HG03064 (cell line): ENCODE results near the gene GLRX3.

ENCODE experiments used
- ATAC-seq: cut with Tn5 transposase; IDR thresholded peaks from one replicate; pipeline ENCODE4 v1.9.1; 2021; ENCODE audit warnings: low read depth; ENCODE audit not compliant: unreplicated experiment

The GLRX3 gene

GRCh38 chr10:130203626-130204025, 67.4 kb downstream of the GLRX3 start:
- no peak for ATAC-seq

GRCh38 chr10:130206216-130206737, 70.1 kb downstream of the GLRX3 start:
- ATAC-seq, result no peak

GRCh38 chr10:130207205-130207604, 71.0 kb downstream of the GLRX3 start:
- ATAC-seq, result no peak

- no peak for ATAC-seq
These were observed 72.6 kb downstream of the GLRX3 start for GRCh38 chr10:130208807-130209206.

- ATAC-seq, result no peak
These were observed 76.6 kb downstream of the GLRX3 start for GRCh38 chr10:130212746-130213145.

GRCh38 chr10:130213286-130214080, 77.3 kb downstream of the GLRX3 start:
- ATAC-seq, result no peak

- no peak for ATAC-seq
These were observed 78.2 kb downstream of the GLRX3 start for GRCh38 chr10:130214431-130214830.

GRCh38 chr10:130215151-130215930, 79.2 kb downstream of the GLRX3 start:
- no peak for ATAC-seq

- ATAC-seq, result no peak
These were observed 79.7 kb downstream of the GLRX3 start for GRCh38 chr10:130215931-130216231.

GRCh38 chr10:130218181-130218641, 82.0 kb downstream of the GLRX3 start:
- no peak for ATAC-seq

GRCh38 chr10:130218936-130219335, 82.7 kb downstream of the GLRX3 start:
- ATAC-seq, result no peak

- no peak for ATAC-seq
These were observed 84.3 kb downstream of the GLRX3 start for GRCh38 chr10:130220251-130221185.

- ATAC-seq, result no peak
These were observed 85.5 kb downstream of the GLRX3 start for GRCh38 chr10:130221456-130222375.

GRCh38 chr10:130222381-130222780, 86.2 kb downstream of the GLRX3 start:
- no peak for ATAC-seq

GRCh38 chr10:130224228-130224627, 88.0 kb downstream of the GLRX3 start:
- no peak for ATAC-seq

GRCh38 chr10:130226012-130226411, 89.8 kb downstream of the GLRX3 start:
- no peak for ATAC-seq

GRCh38 chr10:130227883-130228282, 91.7 kb downstream of the GLRX3 start:
- no peak for ATAC-seq
